Measurements from ENCODE around the gene ARHGAP23. TPM values are rescaled to one million over a fixed set of nuclear protein-coding genes. Genes with fewer than 3 reads are reported as not detected.

The ARHGAP23 gene
- polyA plus RNA-seq, 3 donors = 0.03 to 0.21 (median 0.09) TPM

DNA sequence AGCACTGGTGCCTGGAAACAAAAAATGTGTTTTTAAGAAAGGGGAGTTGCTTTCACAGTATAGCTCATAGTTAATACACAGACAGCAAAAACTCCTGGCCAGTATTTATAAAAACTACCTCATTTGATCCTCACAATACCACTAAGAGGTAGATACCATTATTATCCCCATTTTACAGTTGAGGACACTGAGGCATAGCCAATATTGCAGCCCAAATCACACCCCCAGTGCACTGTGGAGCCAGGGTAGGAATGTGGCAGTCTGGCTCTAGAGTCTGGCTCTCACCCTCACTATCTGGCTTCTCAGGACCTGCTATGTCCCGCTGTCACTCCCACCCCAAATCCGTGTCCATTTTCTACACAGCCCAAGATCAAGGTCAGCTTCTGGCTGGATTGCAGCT is 2.6 kb downstream of the ARHGAP23 start:
- H3K4me2 ChIP-seq (replicated peaks; ENCODE audit: extremely low read depth, low read length, poor library complexity, severe bottlenecking) = no peak overlapping the region
- Mint-ChIP-seq H3K27me3 (ENCODE audit: low read depth in 3 of 3) (peaks cover 6 to 8% (median 7%) of the 10 kb centered on the region in 3 donors), H3K4me1 (peaks cover 29% of the 10 kb centered on the region), H3K27ac (no peak overlapping the region), H3K36me3 (no peaks in the 10 kb centered on the region), H3K9me3 (no peaks in the 10 kb centered on the region), H3K4me3 (no peak overlapping the region)
- peaks cover 16 to 22% of the 10 kb centered on the region in 2 donors for H3K4me1 ChIP-seq (ENCODE audit: control insufficient read depth in 1 of 2, insufficient read depth in 2 of 2, low read length in 2 of 2)
- H3K79me2 ChIP-seq (ENCODE audit: insufficient read depth, low read length) = no peaks in the 10 kb centered on the region
- 100% methylated on average over 2 of the region's 2 CpGs for WGBS (ENCODE audit: insufficient coverage)
- no peak for DNase-seq
- no peak overlapping the region for H3K4me3 ChIP-seq (replicated peaks in 1 of 3; ENCODE audit: low read depth in 2 of 3, low read length in 3 of 3)
- no peak overlapping the region for H3K9ac ChIP-seq (ENCODE audit: insufficient read depth, low read length, poor library complexity, severe bottlenecking)
- no peak overlapping the region for H2AFZ ChIP-seq (ENCODE audit: insufficient read depth, low read depth, low read length, poor library complexity, severe bottlenecking)
- H3K27me3 ChIP-seq (ENCODE audit: control insufficient read depth in 2 of 2, insufficient read depth in 2 of 2, low read length in 2 of 2) = peaks cover 0 to 5% of the 10 kb centered on the region in 2 donors
- H3K36me3 ChIP-seq (replicated peaks in 1 of 2; ENCODE audit: control insufficient read depth in 1 of 2, insufficient read depth in 2 of 2, low read length in 2 of 2) = no peaks in the 10 kb centered on the region
- intact Hi-C loops (cut with micrococcal nuclease) = no loop called here
- no peaks in the 10 kb centered on the region for H4K20me1 ChIP-seq (ENCODE audit: insufficient read depth, low read length)
- no peak overlapping the region for H3K27ac ChIP-seq (ENCODE audit: low read depth in 1 of 2, low read length in 2 of 2)
- TF ChIP-seq, protein P1, sequence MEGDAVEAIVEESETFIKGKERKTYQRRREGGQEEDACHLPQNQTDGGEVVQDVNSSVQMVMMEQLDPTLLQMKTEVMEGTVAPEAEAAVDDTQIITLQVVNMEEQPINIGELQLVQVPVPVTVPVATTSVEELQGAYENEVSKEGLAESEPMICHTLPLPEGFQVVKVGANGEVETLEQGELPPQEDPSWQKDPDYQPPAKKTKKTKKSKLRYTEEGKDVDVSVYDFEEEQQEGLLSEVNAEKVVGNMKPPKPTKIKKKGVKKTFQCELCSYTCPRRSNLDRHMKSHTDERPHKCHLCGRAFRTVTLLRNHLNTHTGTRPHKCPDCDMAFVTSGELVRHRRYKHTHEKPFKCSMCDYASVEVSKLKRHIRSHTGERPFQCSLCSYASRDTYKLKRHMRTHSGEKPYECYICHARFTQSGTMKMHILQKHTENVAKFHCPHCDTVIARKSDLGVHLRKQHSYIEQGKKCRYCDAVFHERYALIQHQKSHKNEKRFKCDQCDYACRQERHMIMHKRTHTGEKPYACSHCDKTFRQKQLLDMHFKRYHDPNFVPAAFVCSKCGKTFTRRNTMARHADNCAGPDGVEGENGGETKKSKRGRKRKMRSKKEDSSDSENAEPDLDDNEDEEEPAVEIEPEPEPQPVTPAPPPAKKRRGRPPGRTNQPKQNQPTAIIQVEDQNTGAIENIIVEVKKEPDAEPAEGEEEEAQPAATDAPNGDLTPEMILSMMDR (IDR thresholded peaks at IDR 0.05) = no peak
- no peaks in the 10 kb centered on the region for H3K9me3 ChIP-seq (replicated peaks in 1 of 2; ENCODE audit: control insufficient read depth in 1 of 2, insufficient read depth in 1 of 2, low read length in 2 of 2)

DNA sequence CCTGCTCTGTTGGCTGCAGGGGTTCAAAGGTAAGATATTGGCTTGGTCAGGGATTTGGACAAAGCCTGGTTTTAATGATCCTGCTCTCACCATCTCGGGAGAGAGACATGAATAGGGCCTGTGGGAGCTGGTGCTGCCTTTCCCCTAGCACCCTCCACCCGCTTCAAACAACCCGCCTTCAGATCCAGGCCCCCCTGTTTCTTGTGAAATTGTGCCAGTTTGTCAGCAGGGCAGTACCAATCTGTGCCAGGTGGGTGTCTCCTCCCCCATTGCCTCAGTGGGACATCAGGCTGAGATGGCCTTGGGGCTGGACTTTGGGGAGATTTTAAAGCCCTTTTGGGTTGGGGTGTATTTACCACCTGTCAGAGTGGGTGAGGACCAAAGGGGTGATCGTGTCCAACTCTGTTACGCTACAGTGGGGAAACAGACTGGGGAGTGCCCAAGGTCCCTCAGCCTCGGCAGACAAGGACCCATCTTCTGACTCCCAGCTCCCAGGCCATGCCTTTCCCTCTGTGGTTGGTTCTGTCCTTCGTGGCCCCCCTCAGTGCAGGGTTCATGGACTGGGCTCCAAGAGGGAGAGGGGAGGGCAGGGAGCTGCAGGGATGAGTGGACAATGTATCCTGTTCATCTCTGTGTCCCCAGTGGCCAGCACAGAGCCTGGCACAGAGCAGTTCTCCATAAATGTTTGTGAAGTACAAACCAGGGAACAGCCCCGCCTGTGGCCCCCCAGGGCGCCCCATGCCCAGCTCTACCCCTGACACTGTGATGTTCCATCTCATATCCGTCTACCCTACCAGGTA is 3.3 kb downstream of the ARHGAP23 start:
- TF ChIP-seq, protein P1 (IDR thresholded peaks at IDR 0.05) = no peak
- no peaks in the 10 kb centered on the region for H3K9me3 ChIP-seq (replicated peaks in 1 of 2; ENCODE audit: control insufficient read depth in 1 of 2, insufficient read depth in 1 of 2, low read length in 2 of 2)
- no peaks in the 10 kb centered on the region for H3K36me3 Mint-ChIP-seq
- no peak overlapping the region for H2AFZ ChIP-seq (ENCODE audit: insufficient read depth, low read depth, low read length, poor library complexity, severe bottlenecking)
- intact Hi-C loops (cut with micrococcal nuclease) = no loop called here
- H3K27me3 Mint-ChIP-seq (ENCODE audit: low read depth in 3 of 3) = peaks cover 4 to 8% (median 5%) of the 10 kb centered on the region in 3 donors
- no peaks in the 10 kb centered on the region for H3K79me2 ChIP-seq (ENCODE audit: insufficient read depth, low read length)
- H3K9me3 Mint-ChIP-seq = no peaks in the 10 kb centered on the region
- no peak overlapping the region for H3K9ac ChIP-seq (ENCODE audit: insufficient read depth, low read length, poor library complexity, severe bottlenecking)
- no peak overlapping the region for H3K4me2 ChIP-seq (replicated peaks; ENCODE audit: extremely low read depth, low read length, poor library complexity, severe bottlenecking)
- H3K4me3 ChIP-seq (replicated peaks in 1 of 3; ENCODE audit: low read depth in 2 of 3, low read length in 3 of 3) = no peak overlapping the region
- no peak overlapping the region for H3K27ac ChIP-seq (ENCODE audit: low read depth in 1 of 2, low read length in 2 of 2)
- no peak overlapping the region for H3K4me3 Mint-ChIP-seq
- peaks cover 16 to 21% of the 10 kb centered on the region in 2 donors for H3K4me1 ChIP-seq (ENCODE audit: control insufficient read depth in 1 of 2, insufficient read depth in 2 of 2, low read length in 2 of 2)
- peaks cover 27% of the 10 kb centered on the region for H3K4me1 Mint-ChIP-seq
- H4K20me1 ChIP-seq (ENCODE audit: insufficient read depth, low read length) = no peaks in the 10 kb centered on the region
- peak overlapping the region in 1 of 7 donors; percentile 70 for H3K27ac Mint-ChIP-seq
- WGBS (ENCODE audit: insufficient coverage) = 98% methylated on average over 5 of the region's 10 CpGs
- no peak for DNase-seq
- peaks cover 0 to 5% of the 10 kb centered on the region in 2 donors for H3K27me3 ChIP-seq (ENCODE audit: control insufficient read depth in 2 of 2, insufficient read depth in 2 of 2, low read length in 2 of 2)
- no peaks in the 10 kb centered on the region for H3K36me3 ChIP-seq (replicated peaks in 1 of 2; ENCODE audit: control insufficient read depth in 1 of 2, insufficient read depth in 2 of 2, low read length in 2 of 2)
